Measurements from ENCODE around the gene LRRC39.

GRCh38 chr1:100141192-100141591 lies 36.9 kb downstream of the LRRC39 start:
- TF ChIP-seq CTCF (IDR thresholded peaks at IDR 0.05) = no peak
- TF ChIP-seq POLR2A (IDR thresholded peaks at IDR 0.05) = no peak
- TF ChIP-seq POLR2AphosphoS5 (IDR thresholded peaks at IDR 0.05) = no peak

Data from breast epithelium (tissue), 3 donors.